ENCODE data around the gene GOLGA5.
"Not testable (repeated sequence)": the region's sequence is repeated elsewhere in the genome, so short reads cannot be mapped to it uniquely, and the experiment has no call there.

The GOLGA5 gene

GRCh38 chr14:92760524-92760805 is 33.6 kb upstream of the GOLGA5 start:
- peaks cover 8% of the 10 kb centered on the region for H3K9me3 Mint-ChIP-seq
- peaks cover 34% of the 10 kb centered on the region for H3K4me1 Mint-ChIP-seq (ENCODE audit: low read depth)
- peaks cover 50% of the 10 kb centered on the region for H3K27me3 Mint-ChIP-seq (ENCODE audit: low read depth)
- peaks cover 4% of the 10 kb centered on the region for H3K36me3 Mint-ChIP-seq (ENCODE audit: low read depth)
- peak overlapping the region; percentile 6 for H3K27ac Mint-ChIP-seq
- DNase-seq (ENCODE audit: low spot score) = no peak
- H3K4me3 Mint-ChIP-seq = peak overlapping the region; percentile 60

- DNase-seq (ENCODE audit: low spot score); H3K4me3 Mint-ChIP-seq; H3K9me3 Mint-ChIP-seq; H3K36me3 Mint-ChIP-seq (ENCODE audit: low read depth); H3K27ac Mint-ChIP-seq: not testable (repeated sequence)
- H3K4me1 Mint-ChIP-seq (ENCODE audit: low read depth) = peaks cover 33% of the 10 kb centered on the region
- H3K27me3 Mint-ChIP-seq (ENCODE audit: low read depth) = peaks cover 57% of the 10 kb centered on the region
Measured at GRCh38 chr14:92763666-92764631, 30.2 kb upstream of the GOLGA5 start.

GRCh38 chr14:92768236-92768635 is 25.9 kb upstream of the GOLGA5 start:
- DNase-seq (ENCODE audit: low spot score) = peak; percentile 73
- not testable (repeated sequence) for H3K4me3 Mint-ChIP-seq; H3K36me3 Mint-ChIP-seq (ENCODE audit: low read depth); H3K9me3 Mint-ChIP-seq
- Mint-ChIP-seq H3K27ac (peak overlapping the region; percentile 49), H3K27me3 (ENCODE audit: low read depth) (peaks cover 47% of the 10 kb centered on the region), H3K4me1 (ENCODE audit: low read depth) (peaks cover 17% of the 10 kb centered on the region)

GRCh38 chr14:92768795-92769194 is 25.3 kb upstream of the GOLGA5 start:
- Mint-ChIP-seq H3K36me3 (ENCODE audit: low read depth) (no peaks in the 10 kb centered on the region), H3K9me3 (no peaks in the 10 kb centered on the region), H3K4me3 (no peak overlapping the region), H3K4me1 (ENCODE audit: low read depth) (peaks cover 17% of the 10 kb centered on the region), H3K27ac (peak overlapping the region; percentile 49), H3K27me3 (ENCODE audit: low read depth) (peaks cover 50% of the 10 kb centered on the region)
- no peak for DNase-seq (ENCODE audit: low spot score)

GRCh38 chr14:92770484-92770883 is 23.6 kb upstream of the GOLGA5 start:
- Mint-ChIP-seq H3K36me3 (ENCODE audit: low read depth) (no peaks in the 10 kb centered on the region), H3K9me3 (no peaks in the 10 kb centered on the region), H3K4me1 (ENCODE audit: low read depth) (peaks cover 26% of the 10 kb centered on the region), H3K27ac (peak overlapping the region; percentile 15), H3K27me3 (ENCODE audit: low read depth) (peaks cover 51% of the 10 kb centered on the region), H3K4me3 (no peak overlapping the region)
- no peak for DNase-seq (ENCODE audit: low spot score)

- H3K27me3 Mint-ChIP-seq (ENCODE audit: low read depth) = peaks cover 51% of the 10 kb centered on the region
- DNase-seq (ENCODE audit: low spot score) = no peak
- no peak overlapping the region for H3K4me3 Mint-ChIP-seq
- no peaks in the 10 kb centered on the region for H3K9me3 Mint-ChIP-seq
- no peaks in the 10 kb centered on the region for H3K36me3 Mint-ChIP-seq (ENCODE audit: low read depth)
- peaks cover 25% of the 10 kb centered on the region for H3K4me1 Mint-ChIP-seq (ENCODE audit: low read depth)
- no peak overlapping the region for H3K27ac Mint-ChIP-seq
Measured at GRCh38 chr14:92774572-92774971, 19.5 kb upstream of the GOLGA5 start.

GRCh38 chr14:92775292-92775691 is 18.8 kb upstream of the GOLGA5 start:
- H3K9me3 Mint-ChIP-seq; H3K36me3 Mint-ChIP-seq (ENCODE audit: low read depth); H3K4me3 Mint-ChIP-seq: not testable (repeated sequence)
- peak overlapping the region; percentile 39 for H3K27ac Mint-ChIP-seq
- H3K27me3 Mint-ChIP-seq (ENCODE audit: low read depth) = peaks cover 51% of the 10 kb centered on the region
- H3K4me1 Mint-ChIP-seq (ENCODE audit: low read depth) = peaks cover 23% of the 10 kb centered on the region
- peak; percentile 70 for DNase-seq (ENCODE audit: low spot score)

- not testable (repeated sequence) for H3K36me3 Mint-ChIP-seq (ENCODE audit: low read depth); H3K9me3 Mint-ChIP-seq; DNase-seq (ENCODE audit: low spot score); H3K4me3 Mint-ChIP-seq; H3K27ac Mint-ChIP-seq
- H3K4me1 Mint-ChIP-seq (ENCODE audit: low read depth) = peaks cover 18% of the 10 kb centered on the region
- peaks cover 42% of the 10 kb centered on the region for H3K27me3 Mint-ChIP-seq (ENCODE audit: low read depth)
Measured at GRCh38 chr14:92778868-92779565, 15.1 kb upstream of the GOLGA5 start.

GRCh38 chr14:92780444-92781232 is 13.5 kb upstream of the GOLGA5 start:
- DNase-seq (ENCODE audit: low spot score) = peak; percentile 46
- Mint-ChIP-seq H3K27me3 (ENCODE audit: low read depth) (peaks cover 34% of the 10 kb centered on the region), H3K4me3 (no peak overlapping the region), H3K27ac (no peak overlapping the region), H3K36me3 (ENCODE audit: low read depth) (no peaks in the 10 kb centered on the region), H3K4me1 (ENCODE audit: low read depth) (peaks cover 8% of the 10 kb centered on the region), H3K9me3 (no peaks in the 10 kb centered on the region)

GRCh38 chr14:92781350-92781749 is 12.8 kb upstream of the GOLGA5 start:
- Mint-ChIP-seq H3K9me3 (no peaks in the 10 kb centered on the region), H3K36me3 (ENCODE audit: low read depth) (no peaks in the 10 kb centered on the region), H3K4me1 (ENCODE audit: low read depth) (peaks cover 5% of the 10 kb centered on the region), H3K27ac (no peak overlapping the region), H3K4me3 (no peak overlapping the region), H3K27me3 (ENCODE audit: low read depth) (peaks cover 32% of the 10 kb centered on the region)
- no peak for DNase-seq (ENCODE audit: low spot score)

GRCh38 chr14:92783813-92784431 is 10.2 kb upstream of the GOLGA5 start:
- no peak for DNase-seq (ENCODE audit: low spot score)
- Mint-ChIP-seq H3K4me3 (no peak overlapping the region), H3K27ac (no peak overlapping the region), H3K4me1 (ENCODE audit: low read depth) (peaks cover 2% of the 10 kb centered on the region), H3K36me3 (ENCODE audit: low read depth) (no peaks in the 10 kb centered on the region), H3K9me3 (peaks cover 4% of the 10 kb centered on the region), H3K27me3 (ENCODE audit: low read depth) (peaks cover 14% of the 10 kb centered on the region)

GRCh38 chr14:92785667-92786426 is 8.3 kb upstream of the GOLGA5 start:
- Mint-ChIP-seq H3K36me3 (ENCODE audit: low read depth) (no peaks in the 10 kb centered on the region), H3K27ac (no peak overlapping the region), H3K27me3 (ENCODE audit: low read depth) (peaks cover 13% of the 10 kb centered on the region), H3K4me1 (ENCODE audit: low read depth) (no peaks in the 10 kb centered on the region), H3K9me3 (peaks cover 18% of the 10 kb centered on the region), H3K4me3 (no peak overlapping the region)
- DNase-seq (ENCODE audit: low spot score) = no peak

- DNase-seq (ENCODE audit: low spot score) = no peak
- Mint-ChIP-seq H3K9me3 (peaks cover 19% of the 10 kb centered on the region), H3K4me3 (no peak overlapping the region), H3K27me3 (ENCODE audit: low read depth) (peaks cover 9% of the 10 kb centered on the region), H3K4me1 (ENCODE audit: low read depth) (no peaks in the 10 kb centered on the region), H3K27ac (no peak overlapping the region), H3K36me3 (ENCODE audit: low read depth) (peaks cover under 1% of the 10 kb centered on the region)
Measured at GRCh38 chr14:92786427-92786756, 7.7 kb upstream of the GOLGA5 start.

Data from T-helper 2 cell treated with Interferon-gamma antibody and Interleukin-4, amounts not matched to agents 5 μg/mL and 100 μg/mL, for 36 hours (primary cell).